Muscle layer of duodenum (tissue), 2 donors: ENCODE results near the gene CDH12.

Experiments used
- H3K27ac ChIP-seq: one replicate; pipeline ENCODE4 v1.7.0; 2013; ENCODE audit warnings: mild to moderate bottlenecking, low read length
- H3K27me3 ChIP-seq: one replicate; pipeline ENCODE4 v1.7.0; 2013; ENCODE audit warnings: low read depth, mild to moderate bottlenecking, control low read depth, low read length
- H3K36me3 ChIP-seq, 2 donors: one replicate each; pipeline ENCODE4 v1.7.0; 2013; ENCODE audit warnings: low read length in 2 of 2, control low read depth in 1 of 2, mild to moderate bottlenecking in 1 of 2; ENCODE audit not compliant: insufficient read depth in 2 of 2, control insufficient read depth in 1 of 2
- H3K4me1 ChIP-seq, 2 donors: one replicate each; pipeline ENCODE4 v1.7.0; 2013; ENCODE audit warnings: low read length in 2 of 2, mild to moderate bottlenecking in 2 of 2, control low read depth in 1 of 2, moderate library complexity in 1 of 2; ENCODE audit not compliant: insufficient read depth in 2 of 2, control insufficient read depth in 1 of 2
- H3K4me3 ChIP-seq, 2 donors: one replicate each; pipeline ENCODE4 v1.7.0; 2013; ENCODE audit warnings: low read length in 2 of 2, low read depth in 1 of 2, mild to moderate bottlenecking in 1 of 2
- H3K9me3 ChIP-seq, 2 donors: one replicate each; pipeline ENCODE4 v1.7.0; 2013; ENCODE audit warnings: low read length in 2 of 2, control low read depth in 1 of 2, mild to moderate bottlenecking in 1 of 2; ENCODE audit not compliant: control insufficient read depth in 1 of 2
- donor health status: healthy.

The CDH12 gene

GRCh38 chr5:21820527-21820926 lies 1032.6 kb downstream of the CDH12 start:
- Histone ChIP-seq H3K27me3 (no peaks in the 10 kb centered on the region), H3K4me3 (no peak overlapping the region), H3K36me3 (no peaks in the 10 kb centered on the region), H3K4me1 (no peaks in the 10 kb centered on the region), H3K27ac (no peak overlapping the region), H3K9me3 (no peaks in the 10 kb centered on the region)

GRCh38 chr5:21818370-21818720 lies 1034.8 kb downstream of the CDH12 start:
- no peaks in the 10 kb centered on the region for H3K36me3 ChIP-seq
- no peak overlapping the region for H3K27ac ChIP-seq
- no peaks in the 10 kb centered on the region for H3K4me1 ChIP-seq
- H3K4me3 ChIP-seq: peak overlapping the region; percentile 7 to 32
- H3K9me3 ChIP-seq: no peaks in the 10 kb centered on the region
- H3K27me3 ChIP-seq: no peaks in the 10 kb centered on the region

DNA sequence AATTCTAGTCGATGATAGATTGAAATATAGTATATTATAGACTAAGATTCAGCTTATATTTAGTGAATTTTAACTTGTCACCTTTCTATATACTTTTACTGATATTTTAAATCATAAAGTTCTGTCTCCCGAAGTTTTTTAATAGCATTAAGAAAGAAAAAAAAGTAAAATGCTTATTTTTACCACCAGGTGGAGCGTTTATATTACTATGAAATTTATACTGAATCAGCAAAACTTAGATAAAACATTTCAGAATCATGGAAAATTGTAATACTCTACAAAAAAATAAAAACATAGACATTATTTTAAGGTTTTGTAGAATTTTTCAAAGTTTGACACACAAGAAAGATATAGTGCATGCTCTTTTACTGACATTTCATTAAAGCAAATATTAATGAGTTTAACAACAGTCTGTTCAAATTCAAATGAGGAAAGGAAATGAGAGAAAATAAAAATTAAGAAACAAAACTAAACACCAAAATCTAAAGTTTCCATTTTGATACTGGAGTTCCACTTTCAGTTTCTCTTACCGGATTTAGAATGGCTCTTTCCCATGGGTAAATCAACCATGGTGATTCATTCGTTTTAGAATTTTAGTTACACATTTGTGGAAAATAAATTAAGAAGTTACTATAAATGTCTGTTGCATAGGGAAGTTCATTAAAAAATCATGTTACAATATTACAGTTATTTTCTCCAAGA lies 1035.3 kb downstream of the CDH12 start:
- Histone ChIP-seq H3K9me3 (no peaks in the 10 kb centered on the region), H3K27me3 (no peaks in the 10 kb centered on the region), H3K4me3 (peak overlapping the region; percentile 7 to 32), H3K27ac (no peak overlapping the region), H3K36me3 (no peaks in the 10 kb centered on the region), H3K4me1 (no peaks in the 10 kb centered on the region)

DNA sequence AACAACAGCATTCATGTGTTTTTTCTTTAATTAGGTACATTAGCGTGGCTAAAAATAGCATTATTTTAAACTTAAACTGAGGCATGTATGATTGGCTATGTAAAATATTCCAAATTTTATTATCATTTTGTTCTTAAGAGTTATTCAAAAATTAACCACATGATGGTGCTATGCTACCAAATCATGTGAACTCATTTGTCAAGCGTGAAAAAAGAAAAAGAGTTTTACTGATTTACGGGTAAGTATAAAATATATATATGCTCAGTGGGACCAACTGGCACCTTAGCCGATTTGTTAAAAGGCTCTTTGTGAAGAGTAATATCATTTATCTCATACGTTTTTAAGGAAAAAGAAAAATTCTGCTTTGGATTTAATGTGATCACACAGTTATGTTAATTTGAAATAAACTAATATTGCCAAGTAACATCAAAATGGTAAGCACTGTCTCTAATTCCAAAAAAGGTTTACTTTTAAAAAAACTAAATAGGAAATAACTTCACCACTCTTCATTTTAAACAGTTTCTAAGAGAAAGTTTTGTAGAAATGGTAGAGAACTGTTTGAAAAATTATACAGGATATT lies 1042.3 kb downstream of the CDH12 start:
- no peak overlapping the region for H3K27ac ChIP-seq
- H3K36me3 ChIP-seq: no peaks in the 10 kb centered on the region
- H3K4me3 ChIP-seq: no peak overlapping the region
- H3K4me1 ChIP-seq: no peaks in the 10 kb centered on the region
- H3K27me3 ChIP-seq: no peaks in the 10 kb centered on the region
- no peaks in the 10 kb centered on the region for H3K9me3 ChIP-seq

DNA sequence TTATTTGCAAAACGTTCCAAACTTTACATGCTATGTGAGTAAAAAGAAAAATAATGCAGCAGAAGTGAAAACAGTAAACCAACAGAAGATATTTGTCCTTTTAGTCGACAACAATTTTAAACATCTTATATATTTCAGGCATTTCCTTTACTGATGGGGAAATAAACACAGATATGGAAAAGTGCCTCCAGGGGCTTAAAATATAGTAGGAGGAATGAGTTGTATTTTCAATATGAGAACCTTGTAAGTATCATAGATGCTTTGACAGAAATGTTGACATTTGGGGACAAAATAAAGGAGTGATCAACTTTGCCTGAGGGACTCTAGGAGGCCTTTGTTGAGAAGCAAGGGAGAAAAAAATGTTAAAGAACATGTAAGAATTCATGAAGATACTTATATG lies 1043.5 kb downstream of the CDH12 start:
- H3K4me3 ChIP-seq: no peak overlapping the region
- no peaks in the 10 kb centered on the region for H3K9me3 ChIP-seq
- no peak overlapping the region for H3K27ac ChIP-seq
- no peaks in the 10 kb centered on the region for H3K4me1 ChIP-seq
- no peaks in the 10 kb centered on the region for H3K27me3 ChIP-seq
- no peaks in the 10 kb centered on the region for H3K36me3 ChIP-seq

DNA sequence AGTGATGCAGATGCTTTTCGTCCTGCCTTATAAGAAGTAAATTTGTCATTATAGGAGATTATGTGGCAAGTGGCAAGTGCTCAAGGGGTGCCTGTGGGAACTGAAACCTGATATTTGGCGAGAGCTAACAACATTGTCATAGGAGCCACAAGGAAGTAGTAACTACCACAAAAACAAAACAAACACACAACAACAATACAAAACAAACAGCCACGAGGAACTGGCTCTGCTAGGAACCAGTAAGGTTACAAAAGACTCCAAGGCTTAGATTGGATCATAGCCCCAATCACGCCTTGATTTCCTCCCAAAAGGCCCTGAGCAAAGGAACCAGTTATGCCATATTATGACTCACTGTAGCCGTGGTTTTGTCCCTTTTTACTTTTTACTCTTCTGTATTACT lies 1045.2 kb downstream of the CDH12 start:
- no peaks in the 10 kb centered on the region for H3K27me3 ChIP-seq
- no peaks in the 10 kb centered on the region for H3K4me1 ChIP-seq
- H3K9me3 ChIP-seq: no peaks in the 10 kb centered on the region
- H3K4me3 ChIP-seq: no peak overlapping the region
- H3K36me3 ChIP-seq: no peaks in the 10 kb centered on the region
- H3K27ac ChIP-seq: no peak overlapping the region

GRCh38 chr5:21806943-21807342 lies 1046.2 kb downstream of the CDH12 start:
- H3K9me3 ChIP-seq: no peaks in the 10 kb centered on the region
- no peak overlapping the region for H3K27ac ChIP-seq
- no peaks in the 10 kb centered on the region for H3K27me3 ChIP-seq
- no peak overlapping the region for H3K4me3 ChIP-seq
- H3K36me3 ChIP-seq: no peaks in the 10 kb centered on the region
- no peaks in the 10 kb centered on the region for H3K4me1 ChIP-seq

DNA sequence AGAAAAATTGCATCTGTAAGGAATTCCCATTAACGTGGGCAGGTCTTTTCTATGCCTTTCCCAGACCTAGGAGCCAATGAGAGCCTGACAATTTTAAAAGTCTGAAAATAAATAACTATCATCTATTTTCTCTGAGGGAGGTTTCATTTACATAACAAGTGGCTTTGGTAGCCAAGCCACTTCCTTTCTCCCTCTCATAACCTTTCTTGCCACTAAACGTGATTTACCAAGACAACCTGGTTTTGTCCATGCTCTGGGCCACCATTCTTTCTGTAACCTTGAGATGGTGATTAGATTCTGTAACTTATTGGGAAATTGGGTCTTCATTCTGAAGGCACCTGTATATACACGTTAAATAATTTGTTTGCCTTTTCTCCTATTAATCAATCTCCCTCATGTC lies 1046.9 kb downstream of the CDH12 start:
- H3K27ac ChIP-seq: no peak overlapping the region
- H3K9me3 ChIP-seq: no peaks in the 10 kb centered on the region
- no peaks in the 10 kb centered on the region for H3K36me3 ChIP-seq
- H3K4me3 ChIP-seq: no peak overlapping the region
- H3K27me3 ChIP-seq: no peaks in the 10 kb centered on the region
- no peaks in the 10 kb centered on the region for H3K4me1 ChIP-seq

DNA sequence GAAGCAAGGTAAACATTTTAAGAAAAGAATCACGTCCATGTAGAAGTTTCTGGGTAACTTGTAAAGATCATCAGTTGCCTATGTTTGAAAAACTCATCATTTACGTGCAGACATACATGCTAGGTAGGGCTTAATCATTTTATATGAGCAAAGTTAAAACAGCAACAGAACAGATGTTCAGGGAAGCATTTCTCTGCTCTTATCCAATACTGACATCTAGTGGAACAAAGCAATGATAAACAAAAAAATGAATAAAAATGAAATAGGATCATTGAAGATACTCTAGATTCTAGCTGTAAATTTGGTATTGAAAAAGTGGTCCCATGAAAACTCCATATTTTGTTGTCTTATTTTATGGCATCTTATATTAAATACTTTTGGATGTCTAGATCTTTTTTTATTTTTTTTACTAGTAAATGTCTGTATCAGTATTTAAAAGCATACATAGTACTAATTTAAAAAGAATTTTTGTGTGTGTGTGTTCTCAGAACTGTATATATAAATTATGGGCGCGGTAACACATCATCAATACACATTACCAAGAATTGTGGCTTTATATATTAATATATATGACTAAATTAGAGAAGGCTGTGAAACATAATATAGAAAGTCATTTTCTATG lies 1050.2 kb downstream of the CDH12 start:
- H3K27me3 ChIP-seq: no peaks in the 10 kb centered on the region
- no peaks in the 10 kb centered on the region for H3K9me3 ChIP-seq
- no peak overlapping the region for H3K4me3 ChIP-seq
- H3K36me3 ChIP-seq: no peaks in the 10 kb centered on the region
- no peaks in the 10 kb centered on the region for H3K4me1 ChIP-seq
- H3K27ac ChIP-seq: no peak overlapping the region

DNA sequence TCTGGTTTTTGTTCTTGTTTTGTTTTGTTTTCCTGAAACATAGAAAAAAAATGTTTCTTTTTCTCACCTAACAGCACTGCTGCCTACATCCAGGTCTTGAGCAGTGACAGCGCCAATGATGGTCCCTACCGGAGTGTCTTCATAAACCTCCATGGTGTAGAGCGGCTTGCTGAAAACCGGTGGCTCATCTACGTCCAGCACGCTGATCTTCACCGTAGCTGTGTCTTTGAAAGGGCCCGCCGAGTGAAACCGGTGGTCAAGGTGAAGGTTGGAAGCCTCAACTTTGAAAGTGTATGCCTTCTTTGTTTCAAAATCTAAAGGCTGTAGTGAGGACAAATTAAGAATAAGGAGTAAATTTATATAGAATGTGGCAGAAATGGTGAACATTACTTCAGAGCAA lies 1051.0 kb downstream of the CDH12 start:
- H3K4me1 ChIP-seq: no peaks in the 10 kb centered on the region
- no peaks in the 10 kb centered on the region for H3K9me3 ChIP-seq
- H3K4me3 ChIP-seq: no peak overlapping the region
- no peaks in the 10 kb centered on the region for H3K27me3 ChIP-seq
- H3K27ac ChIP-seq: no peak overlapping the region
- no peaks in the 10 kb centered on the region for H3K36me3 ChIP-seq

DNA sequence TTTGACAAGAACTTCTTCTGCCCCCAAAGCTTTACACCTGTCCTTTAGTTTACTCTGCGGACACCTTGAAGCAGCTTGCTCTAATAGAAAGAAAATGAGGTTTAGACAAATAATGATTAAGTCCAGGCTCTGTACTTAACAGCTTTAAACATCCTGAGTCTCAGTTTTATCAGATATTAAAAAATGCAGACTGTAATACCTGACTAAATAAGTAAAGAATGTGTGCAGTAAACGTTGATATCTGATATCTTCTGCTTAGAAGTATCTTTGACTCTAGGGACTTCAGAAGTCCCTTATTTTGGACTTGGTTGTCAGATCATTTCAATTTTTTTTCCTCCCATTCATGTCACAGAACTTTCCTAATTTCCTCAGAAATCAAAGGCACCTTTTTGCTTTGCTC lies 1060.4 kb downstream of the CDH12 start:
- H3K9me3 ChIP-seq: no peaks in the 10 kb centered on the region
- no peak overlapping the region for H3K4me3 ChIP-seq
- no peaks in the 10 kb centered on the region for H3K36me3 ChIP-seq
- H3K4me1 ChIP-seq: no peaks in the 10 kb centered on the region
- H3K27me3 ChIP-seq: no peaks in the 10 kb centered on the region
- no peak overlapping the region for H3K27ac ChIP-seq

DNA sequence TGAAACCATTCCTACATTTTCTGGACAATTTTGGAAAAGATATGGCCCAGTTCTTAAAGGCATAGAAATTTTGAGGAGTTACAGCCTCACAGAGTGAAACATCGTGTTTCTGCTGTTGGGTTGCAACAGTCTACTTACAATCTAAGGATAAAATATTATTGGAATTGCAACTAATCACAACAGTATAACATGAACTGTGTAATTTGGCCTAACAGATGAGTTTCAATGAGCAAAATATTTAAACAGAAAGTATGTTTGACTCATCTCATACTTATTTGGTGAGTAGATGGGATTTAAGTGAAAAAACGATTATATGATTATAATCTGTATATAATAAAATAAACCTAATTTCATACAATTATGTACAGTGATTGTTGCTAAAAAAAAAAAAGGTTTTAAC lies 1061.8 kb downstream of the CDH12 start:
- Histone ChIP-seq H3K4me1 (no peaks in the 10 kb centered on the region), H3K4me3 (no peak overlapping the region), H3K27me3 (no peaks in the 10 kb centered on the region), H3K9me3 (no peaks in the 10 kb centered on the region), H3K36me3 (no peaks in the 10 kb centered on the region), H3K27ac (no peak overlapping the region)
